Mesothelial cell of epicardium (in vitro differentiated cells): Measurements from ENCODE around the gene RPEL1. TPM values are rescaled to one million over a fixed set of nuclear protein-coding genes. Genes with fewer than 3 reads are reported as not detected.

ENCODE experiments used
- DNase-seq, 2 experiments: peaks; one replicate each; pipeline ENCODE4 v3.0.0; 2021; ENCODE audit warnings: low spot score in 2 of 2; ENCODE audit not compliant: unreplicated experiment in 2 of 2
- H3K27ac Mint-ChIP-seq: 2 replicates; pipeline ENCODE4 v1.8.0; 2021; ENCODE audit warnings: mixed read lengths
- H3K27me3 Mint-ChIP-seq: 2 replicates; pipeline ENCODE4 v1.8.0; 2021; ENCODE audit warnings: low read depth, mixed read lengths
- H3K36me3 Mint-ChIP-seq: 2 replicates; pipeline ENCODE4 v1.8.0; 2021; ENCODE audit warnings: mixed read lengths
- H3K4me1 Mint-ChIP-seq: 2 replicates; pipeline ENCODE4 v1.8.0; 2021; ENCODE audit warnings: mixed read lengths
- H3K4me3 Mint-ChIP-seq: 2 replicates; pipeline ENCODE4 v1.8.0; 2021; ENCODE audit warnings: mild to moderate bottlenecking, moderate library complexity, mixed read lengths
- H3K9me3 Mint-ChIP-seq: 2 replicates; pipeline ENCODE4 v1.8.0; 2021; ENCODE audit warnings: mixed read lengths
- CTCF ChIP-seq: fragments of 200-600 bp; sonication (generic); IDR thresholded peaks from one replicate; pipeline ENCODE4 v1.5.0; 2021; ENCODE audit warnings: antibody characterized with exemption; ENCODE audit not compliant: unreplicated experiment
- total RNA-seq: library from RNA; stranded (reverse); gene quantifications from 3 replicates; pipeline ENCODE4 v1.2.1, GENCODE V29; 2021

RPEL1 gene
- total RNA-seq, 1 donor from 2014 or later: not detected

- peaks cover 15% of the 10 kb centered on the region for H3K4me1 Mint-ChIP-seq
- no peaks in the 10 kb centered on the region for H3K27me3 Mint-ChIP-seq
- peak overlapping the region; percentile 96 for H3K27ac Mint-ChIP-seq
- TF ChIP-seq CTCF: no peak
- no peak for DNase-seq
- no peaks in the 10 kb centered on the region for H3K9me3 Mint-ChIP-seq
- H3K36me3 Mint-ChIP-seq: no peaks in the 10 kb centered on the region
- no peak overlapping the region for H3K4me3 Mint-ChIP-seq
Measured at GRCh38 chr10:103232131-103232673, 13.5 kb upstream of the RPEL1 start.

GRCh38 chr10:103232772-103233488 lies 12.8 kb upstream of the RPEL1 start:
- Mint-ChIP-seq H3K4me3 (no peak overlapping the region), H3K27me3 (no peaks in the 10 kb centered on the region), H3K36me3 (no peaks in the 10 kb centered on the region), H3K27ac (peak overlapping the region; percentile 65), H3K9me3 (no peaks in the 10 kb centered on the region), H3K4me1 (peaks cover 15% of the 10 kb centered on the region)
- no peak for DNase-seq
- no peak for TF ChIP-seq CTCF

- H3K9me3 Mint-ChIP-seq: no peaks in the 10 kb centered on the region
Measured at GRCh38 chr10:103235775-103236174, 9.9 kb upstream of the RPEL1 start.

GRCh38 chr10:103238506-103239252 lies 7.0 kb upstream of the RPEL1 start:
- H3K36me3 Mint-ChIP-seq: no peaks in the 10 kb centered on the region
- no peak for DNase-seq
- no peaks in the 10 kb centered on the region for H3K9me3 Mint-ChIP-seq
- no peaks in the 10 kb centered on the region for H3K27me3 Mint-ChIP-seq
- no peak for TF ChIP-seq CTCF
- peaks cover 15% of the 10 kb centered on the region for H3K4me1 Mint-ChIP-seq
- no peak overlapping the region for H3K27ac Mint-ChIP-seq
- H3K4me3 Mint-ChIP-seq: no peak overlapping the region

More at GRCh38 chr10:103235775-103236174, 9.9 kb upstream of the RPEL1 start:
- Mint-ChIP-seq H3K36me3 (no peaks in the 10 kb centered on the region), H3K27ac (no peak overlapping the region), H3K4me1 (peaks cover 19% of the 10 kb centered on the region), H3K4me3 (no peak overlapping the region), H3K27me3 (no peaks in the 10 kb centered on the region)
- no peak for DNase-seq
- TF ChIP-seq CTCF: no peak

- DNase-seq: no peak
- peaks cover 15% of the 10 kb centered on the region for H3K4me1 Mint-ChIP-seq
- no peaks in the 10 kb centered on the region for H3K27me3 Mint-ChIP-seq
- no peak for TF ChIP-seq CTCF
- no peaks in the 10 kb centered on the region for H3K36me3 Mint-ChIP-seq
- no peaks in the 10 kb centered on the region for H3K9me3 Mint-ChIP-seq
- no peak overlapping the region for H3K4me3 Mint-ChIP-seq
- peak overlapping the region; percentile 85 for H3K27ac Mint-ChIP-seq
Measured at GRCh38 chr10:103241262-103242011, 4.2 kb upstream of the RPEL1 start.
